Kidney epithelial cell (primary cell): ENCODE data around the gene STXBP4. TPM values are rescaled to one million over a fixed set of nuclear protein-coding genes. Genes with fewer than 3 reads are reported as not detected.

Experiments used
- DNase-seq: peaks from one replicate; pipeline ENCODE4 v3.0.0-alpha.2; 2010; ENCODE audit warnings: low read depth
- H3K27me3 ChIP-seq: 2 replicates; pipeline ENCODE4 v1.6.0; 2011; ENCODE audit warnings: low read length; ENCODE audit not compliant: control insufficient read depth, insufficient read depth
- H3K36me3 ChIP-seq: 2 replicates; pipeline ENCODE4 v1.5.1; 2011; ENCODE audit warnings: low read length; ENCODE audit not compliant: control insufficient read depth, insufficient read depth
- H3K4me3 ChIP-seq: 2 replicates; pipeline ENCODE4 v1.5.1; 2011; ENCODE audit warnings: low read depth, mild to moderate bottlenecking, control low read depth, low read length
- total RNA-seq: library from RNA; depleted of rRNA; stranded (reverse); fragments of >200 nt; gene quantifications from 2 replicates; pipeline ENCODE4 v1.2.3, GENCODE V29; 2015
- TF ChIP-seq, protein P1 (sequence below): IDR thresholded peaks from 2 replicates; pipeline ENCODE4 v1.5.1; 2011; ENCODE audit warnings: mild to moderate bottlenecking, moderate library complexity, low read length, control low read depth, inconsistent platforms; ENCODE audit not compliant: insufficient read depth, poor library complexity, severe bottlenecking

The STXBP4 gene
- total RNA-seq, 1 donor from 2014 or later = 40.1 TPM

GRCh38 chr17:55057184-55057583, 88.6 kb downstream of the STXBP4 start:
- Histone ChIP-seq H3K4me3 (no peak overlapping the region), H3K36me3 (no peaks in the 10 kb centered on the region), H3K27me3 (no peaks in the 10 kb centered on the region)
- TF ChIP-seq, protein P1, sequence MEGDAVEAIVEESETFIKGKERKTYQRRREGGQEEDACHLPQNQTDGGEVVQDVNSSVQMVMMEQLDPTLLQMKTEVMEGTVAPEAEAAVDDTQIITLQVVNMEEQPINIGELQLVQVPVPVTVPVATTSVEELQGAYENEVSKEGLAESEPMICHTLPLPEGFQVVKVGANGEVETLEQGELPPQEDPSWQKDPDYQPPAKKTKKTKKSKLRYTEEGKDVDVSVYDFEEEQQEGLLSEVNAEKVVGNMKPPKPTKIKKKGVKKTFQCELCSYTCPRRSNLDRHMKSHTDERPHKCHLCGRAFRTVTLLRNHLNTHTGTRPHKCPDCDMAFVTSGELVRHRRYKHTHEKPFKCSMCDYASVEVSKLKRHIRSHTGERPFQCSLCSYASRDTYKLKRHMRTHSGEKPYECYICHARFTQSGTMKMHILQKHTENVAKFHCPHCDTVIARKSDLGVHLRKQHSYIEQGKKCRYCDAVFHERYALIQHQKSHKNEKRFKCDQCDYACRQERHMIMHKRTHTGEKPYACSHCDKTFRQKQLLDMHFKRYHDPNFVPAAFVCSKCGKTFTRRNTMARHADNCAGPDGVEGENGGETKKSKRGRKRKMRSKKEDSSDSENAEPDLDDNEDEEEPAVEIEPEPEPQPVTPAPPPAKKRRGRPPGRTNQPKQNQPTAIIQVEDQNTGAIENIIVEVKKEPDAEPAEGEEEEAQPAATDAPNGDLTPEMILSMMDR = no peak
- DNase-seq = no peak

GRCh38 chr17:55059724-55060123, 91.2 kb downstream of the STXBP4 start:
- no peaks in the 10 kb centered on the region for H3K36me3 ChIP-seq
- TF ChIP-seq, protein P1 = no peak
- no peak for DNase-seq

GRCh38 chr17:55062921-55063320, 94.4 kb downstream of the STXBP4 start:
- TF ChIP-seq, protein P1 = no peak
- no peak overlapping the region for H3K4me3 ChIP-seq
- DNase-seq = peak; percentile 37
- no peaks in the 10 kb centered on the region for H3K36me3 ChIP-seq
- H3K27me3 ChIP-seq = no peaks in the 10 kb centered on the region

More at GRCh38 chr17:55059724-55060123, 91.2 kb downstream of the STXBP4 start:
- Histone ChIP-seq H3K27me3 (no peaks in the 10 kb centered on the region), H3K4me3 (no peak overlapping the region)

DNA sequence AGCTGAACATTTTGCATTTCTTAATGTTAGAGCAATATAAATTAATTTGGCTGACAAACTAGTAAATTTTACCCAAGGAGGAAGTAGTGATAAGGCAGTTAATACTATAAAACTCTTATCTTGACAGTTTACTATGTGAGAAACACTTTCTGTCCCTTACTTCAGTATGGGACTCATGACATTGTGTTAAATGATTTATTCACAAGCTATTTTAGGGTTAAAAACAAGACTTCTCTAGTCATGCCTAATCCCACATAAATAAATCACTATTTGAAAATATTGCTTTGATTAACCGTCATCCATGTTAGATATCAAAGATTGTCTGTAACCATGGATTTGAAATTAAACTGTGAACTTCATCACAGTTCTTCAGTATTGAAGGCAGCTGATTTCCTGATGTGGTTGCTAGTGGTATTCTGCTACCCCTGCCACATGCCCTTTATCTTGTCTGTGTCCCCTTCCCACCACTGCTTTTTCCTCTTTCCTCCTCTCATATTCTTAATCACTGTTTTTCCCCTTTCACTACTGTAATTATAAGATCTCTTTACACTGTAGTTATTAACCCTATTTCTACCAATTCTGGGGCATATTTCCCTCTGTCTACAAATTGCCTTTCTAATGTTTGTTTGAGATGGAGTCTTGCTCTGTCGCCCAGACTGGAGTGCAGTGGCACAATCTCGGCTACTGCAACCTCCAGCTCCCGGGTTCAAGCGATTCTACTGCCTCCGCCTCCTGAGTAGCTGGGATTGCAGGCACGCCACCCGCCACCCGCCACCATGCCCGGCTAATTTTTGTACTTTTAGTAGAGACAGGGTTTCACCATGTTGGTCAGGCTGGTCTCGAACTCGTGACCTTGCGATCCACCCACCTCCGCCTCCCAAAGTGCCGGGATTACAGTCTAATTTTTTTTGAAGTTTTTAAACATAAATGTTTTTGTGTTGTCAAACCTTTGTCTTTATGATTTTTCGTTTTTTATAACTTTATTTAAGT, 95.6 kb downstream of the STXBP4 start:
- Histone ChIP-seq H3K36me3 (no peaks in the 10 kb centered on the region), H3K4me3 (no peak overlapping the region), H3K27me3 (no peaks in the 10 kb centered on the region)
- TF ChIP-seq, protein P1 = no peak
- DNase-seq = no peak

DNA sequence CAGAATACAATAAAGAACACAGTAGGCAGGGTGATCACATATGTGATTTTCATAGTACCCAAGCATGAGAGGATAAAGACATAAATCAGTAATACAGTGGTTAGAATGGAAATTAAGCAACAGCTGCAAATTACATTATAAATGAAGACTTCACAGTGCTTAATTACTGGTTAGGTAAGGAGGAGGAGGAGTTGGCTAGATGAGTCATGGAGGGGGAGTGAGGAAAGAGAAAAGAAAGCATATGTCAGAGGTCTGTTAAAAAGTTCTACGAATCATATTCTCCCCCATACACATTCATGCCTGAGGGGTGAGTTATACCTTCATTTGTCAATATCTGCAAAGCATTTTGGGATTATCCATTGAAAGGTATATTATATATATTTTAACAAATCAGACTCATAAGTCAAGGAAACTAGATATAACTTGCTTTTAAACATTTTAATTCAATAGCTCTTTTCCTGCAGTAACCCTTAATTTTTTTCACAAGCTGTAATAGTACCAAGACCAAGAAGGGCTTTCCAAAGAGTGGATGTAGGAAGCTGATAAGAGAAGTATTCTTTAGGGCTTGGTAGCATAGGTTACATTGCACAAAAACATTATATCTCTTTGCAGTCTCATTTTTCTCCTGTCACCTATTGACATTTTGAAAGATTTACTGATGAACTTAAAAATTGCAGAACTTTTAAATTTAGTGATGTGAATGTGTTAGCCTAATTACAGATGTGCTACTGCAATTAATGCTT, 99.3 kb downstream of the STXBP4 start:
- DNase-seq = peak; percentile 10
- no peaks in the 10 kb centered on the region for H3K36me3 ChIP-seq
- no peaks in the 10 kb centered on the region for H3K27me3 ChIP-seq
- H3K4me3 ChIP-seq = no peak overlapping the region
- TF ChIP-seq, protein P1 = no peak
